GM12892 (cell line): ENCODE measurements around the gene POLR2H.

Source experiments
- POLR2A ChIP-seq: IDR thresholded peaks from 2 replicates; pipeline ENCODE4 v1.6.1; 2011; ENCODE audit warnings: low read depth, low read length, control low read depth
- POLR2AphosphoS5 ChIP-seq: IDR thresholded peaks from 2 replicates; pipeline ENCODE4 v1.6.1; 2011; ENCODE audit warnings: low read depth, low read length, control low read depth
- TAF1 ChIP-seq: IDR thresholded peaks from 2 replicates; pipeline ENCODE4 v1.6.1; 2011; ENCODE audit warnings: low read depth, mild to moderate bottlenecking, control low read depth, low read length, borderline replicate concordance

DNA sequence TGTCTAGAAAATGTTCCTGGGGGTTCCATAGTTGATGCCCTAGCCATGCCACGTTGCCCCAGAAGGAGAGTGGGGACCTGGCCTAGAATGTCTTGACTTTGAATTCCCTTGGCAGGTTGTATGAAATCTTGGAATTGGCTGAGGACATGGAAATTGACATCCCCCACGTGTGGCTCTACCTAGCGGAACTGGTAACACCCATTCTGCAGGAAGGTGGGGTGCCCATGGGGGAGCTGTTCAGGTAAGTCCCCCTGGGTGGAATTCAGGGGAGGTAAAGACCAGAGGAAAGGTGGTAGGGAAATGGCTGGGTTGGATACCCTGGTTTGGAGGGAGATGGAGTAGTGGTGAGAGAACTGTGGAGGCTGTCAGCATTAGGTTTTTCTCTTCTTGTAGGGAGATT lies 33.0 kb upstream of the POLR2H start:
- TF ChIP-seq TAF1 = no peak
- no peak for TF ChIP-seq POLR2A
- TF ChIP-seq POLR2AphosphoS5 = no peak
